Upper lobe of left lung (tissue), 6 donors: ENCODE results near the gene MKNK2. TPM values are rescaled to one million over a fixed set of nuclear protein-coding genes. Genes with fewer than 3 reads are reported as not detected.

Experiments
- ATAC-seq, 2 donors: fragments of 200-7000 bp; cut with Tn5 transposase; one replicate each; pipeline ENCODE4 v1.9.1; 2022; ENCODE audit warnings: mild to moderate bottlenecking in 2 of 2, moderate library complexity in 2 of 2; ENCODE audit not compliant: low FRiP score in 2 of 2
- DNase-seq, 2 donors: peaks; one replicate each; pipeline ENCODE4 v3.0.0-alpha.2; 2019 to 2020
- H3K27ac ChIP-seq, 4 donors: fragments of 200-600 bp; sonication (generic); one replicate each; pipeline ENCODE4 v1.5.1; 2016 to 2019
- H3K27me3 ChIP-seq, 4 donors: fragments of 200-600 bp; sonication (generic); one replicate each; pipeline ENCODE4 v1.5.1; 2017 to 2019
- H3K36me3 ChIP-seq, 4 donors: fragments of 200-600 bp; sonication (generic); one replicate each; pipeline ENCODE4 v1.5.1; 2016 to 2019
- H3K4me1 ChIP-seq, 4 donors: fragments of 200-600 bp; sonication (generic); one replicate each; pipeline ENCODE4 v1.5.1; 2018 to 2019
- H3K4me3 ChIP-seq, 4 donors: fragments of 200-600 bp; sonication (generic); one replicate each; pipeline ENCODE4 v1.5.1; 2017 to 2019; ENCODE audit warnings: mild to moderate bottlenecking in 2 of 4, moderate library complexity in 1 of 4
- H3K9me3 ChIP-seq, 4 donors: fragments of 200-600 bp; sonication (generic); one replicate each; pipeline ENCODE4 v1.5.1; 2018 to 2019
- CTCF ChIP-seq, 6 experiments: fragments of 450-650 bp in 4 of 6; fragments of 200-600 bp in 2 of 6; sonication (generic) in 2 of 6; IDR thresholded peaks; one replicate each; pipeline ENCODE4 v1.5.1; 2016 to 2019; ENCODE audit warnings: antibody characterized with exemption in 6 of 6
- EP300 ChIP-seq, 4 donors: sonication (generic); formaldehyde crosslinking; IDR thresholded peaks; one replicate each; pipeline ENCODE4 v1.5.1; 2017; ENCODE audit warnings: antibody characterized with exemption in 4 of 4, control low read depth in 2 of 4
- POLR2A ChIP-seq, 4 donors: fragments of 450-650 bp; IDR thresholded peaks; one replicate each; pipeline ENCODE4 v1.5.1; 2016 to 2017; ENCODE audit warnings: antibody characterized with exemption in 4 of 4, mild to moderate bottlenecking in 2 of 4
- POLR2AphosphoS5 ChIP-seq, 2 donors: sonication (generic); formaldehyde crosslinking; IDR thresholded peaks; one replicate each; pipeline ENCODE4 v1.5.1; 2017; ENCODE audit warnings: antibody characterized with exemption in 2 of 2
- WGBS, 2 donors: methylation state at CpG; one replicate each; pipeline ENCODE4 v1.1.5; 2017 to 2018; 5-methylcytosine and 5-hydroxymethylcytosine counted together
- total RNA-seq, 6 donors: library from RNA; depleted of rRNA in 4 of 6; stranded (reverse); fragments of >200 nt in 4 of 6; gene quantifications; one replicate each; pipeline versions ENCODE4 v1.1.0 to v1.2.1, GENCODE V29; 2016 to 2021
- donor health status: DM: no; HTN: no; CAD: no; lungs with moderate emphysema.
- donor health status: DM: no; HTN: yes; CAD: no; lungs with severe emphysema.

The MKNK2 gene
- total RNA-seq, 6 donors from 2014 or later = 200 to 397 (median 264) TPM

- ATAC-seq = no peak
- H3K36me3 ChIP-seq = peaks cover 42 to 70% (median 60%) of the 10 kb centered on the region in 4 donors
Measured at GRCh38 chr19:2039959-2040646, 10.9 kb downstream of the MKNK2 start.

GRCh38 chr19:2039089-2039958 is 11.7 kb downstream of the MKNK2 start:
- no peaks in the 10 kb centered on the region for H3K27me3 ChIP-seq
- no peak for TF ChIP-seq CTCF (IDR thresholded peaks at IDR 0.05)
- TF ChIP-seq POLR2AphosphoS5 (IDR thresholded peaks at IDR 0.05) = no peak
- no peak for TF ChIP-seq EP300 (IDR thresholded peaks at IDR 0.05)
- TF ChIP-seq POLR2A (IDR thresholded peaks at IDR 0.05) = no peak
- WGBS, 2 donors = 88 to 91% methylated on average over 15 to 24 of the region's 30 CpGs
- no peak overlapping the region for H3K4me3 ChIP-seq
- peak; percentile 31 to 80 for DNase-seq
- H3K36me3 ChIP-seq = peaks cover 42 to 63% (median 53%) of the 10 kb centered on the region in 4 donors
- peaks cover 0 to 7% (median 4%) of the 10 kb centered on the region in 4 donors for H3K9me3 ChIP-seq
- no peak for ATAC-seq
- peak overlapping the region in 2 of 4 donors; percentile 83 to 100 for H3K27ac ChIP-seq
- H3K4me1 ChIP-seq = peaks cover 36 to 60% (median 40%) of the 10 kb centered on the region in 4 donors

More at GRCh38 chr19:2039959-2040646, 10.9 kb downstream of the MKNK2 start:
- H3K27me3 ChIP-seq = no peaks in the 10 kb centered on the region
- H3K27ac ChIP-seq = peak overlapping the region; percentile 83 to 100 (median 93)
- peaks cover 0 to 7% (median 4%) of the 10 kb centered on the region in 4 donors for H3K9me3 ChIP-seq
- peaks cover 41 to 60% (median 45%) of the 10 kb centered on the region in 4 donors for H3K4me1 ChIP-seq
- H3K4me3 ChIP-seq = no peak overlapping the region
- no peak for TF ChIP-seq CTCF (IDR thresholded peaks at IDR 0.05)
- TF ChIP-seq POLR2AphosphoS5 (IDR thresholded peaks at IDR 0.05) = no peak
- TF ChIP-seq EP300 (IDR thresholded peaks at IDR 0.05) = no peak
- no peak for TF ChIP-seq POLR2A (IDR thresholded peaks at IDR 0.05)
- peak; percentile 23 to 80 for DNase-seq
- 79 to 86% methylated on average over 3 to 6 of the region's 20 CpGs for WGBS, 2 donors

- Histone ChIP-seq H3K4me3 (no peak overlapping the region), H3K27ac (peak overlapping the region in 3 of 4 donors; percentile 24 to 31 (median 27)), H3K36me3 (peaks cover 42 to 57% (median 49%) of the 10 kb centered on the region in 4 donors), H3K4me1 (peaks cover 31 to 60% (median 38%) of the 10 kb centered on the region in 4 donors), H3K27me3 (no peaks in the 10 kb centered on the region), H3K9me3 (peaks cover 0 to 7% (median 4%) of the 10 kb centered on the region in 4 donors)
- 93% methylated on average over 37 to 40 of the region's 44 CpGs for WGBS, 2 donors
- TF ChIP-seq POLR2AphosphoS5 (IDR thresholded peaks at IDR 0.05) = no peak
- TF ChIP-seq CTCF (IDR thresholded peaks at IDR 0.05) = no peak
- no peak for TF ChIP-seq POLR2A (IDR thresholded peaks at IDR 0.05)
- TF ChIP-seq EP300 (IDR thresholded peaks at IDR 0.05) = no peak
- no peak for ATAC-seq
- peak; percentile 21 to 80 for DNase-seq
Measured at GRCh38 chr19:2038284-2039088, 12.6 kb downstream of the MKNK2 start.

GRCh38 chr19:2037651-2038255 is 13.3 kb downstream of the MKNK2 start:
- TF ChIP-seq CTCF (IDR thresholded peaks at IDR 0.05) (no peak), POLR2A (IDR thresholded peaks at IDR 0.05) (no peak), EP300 (IDR thresholded peaks at IDR 0.05) (no peak), POLR2AphosphoS5 (IDR thresholded peaks at IDR 0.05) (no peak)
- Histone ChIP-seq H3K27ac (peak overlapping the region in 3 of 4 donors; percentile 4 to 27 (median 17)), H3K4me1 (peaks cover 31 to 60% (median 38%) of the 10 kb centered on the region in 4 donors), H3K4me3 (no peak overlapping the region), H3K36me3 (peaks cover 37 to 50% (median 46%) of the 10 kb centered on the region in 4 donors), H3K9me3 (peaks cover 0 to 7% (median 4%) of the 10 kb centered on the region in 4 donors), H3K27me3 (no peaks in the 10 kb centered on the region)
- no peak for ATAC-seq
- DNase-seq = peak in 1 of 2 donors; percentile 20
- 75 to 78% methylated on average over 24 of the region's 24 CpGs for whole genome bisulfite sequencing, 2 donors
